HEK293T (cell line): ENCODE measurements around the gene MUSTN1.

Source experiments
- BHLHE40 ChIP-seq: fragments of 450-650 bp; IDR thresholded peaks from 2 replicates; pipeline ENCODE4 v1.6.1; 2016; ENCODE audit warnings: mild to moderate bottlenecking, moderate library complexity, borderline replicate concordance
- ELF4 ChIP-seq: fragments of 450-650 bp; IDR thresholded peaks from 2 replicates; pipeline ENCODE4 v1.6.1; 2017; ENCODE audit warnings: antibody characterized with exemption
- NFRKB ChIP-seq: fragments of 450-650 bp; IDR thresholded peaks from 2 replicates; pipeline ENCODE4 v1.6.1; 2016; ENCODE audit warnings: mild to moderate bottlenecking, moderate library complexity
- SUZ12 ChIP-seq: fragments of 450-650 bp; IDR thresholded peaks from 2 replicates; pipeline ENCODE4 v1.6.1; 2016; ENCODE audit warnings: mild to moderate bottlenecking

DNA sequence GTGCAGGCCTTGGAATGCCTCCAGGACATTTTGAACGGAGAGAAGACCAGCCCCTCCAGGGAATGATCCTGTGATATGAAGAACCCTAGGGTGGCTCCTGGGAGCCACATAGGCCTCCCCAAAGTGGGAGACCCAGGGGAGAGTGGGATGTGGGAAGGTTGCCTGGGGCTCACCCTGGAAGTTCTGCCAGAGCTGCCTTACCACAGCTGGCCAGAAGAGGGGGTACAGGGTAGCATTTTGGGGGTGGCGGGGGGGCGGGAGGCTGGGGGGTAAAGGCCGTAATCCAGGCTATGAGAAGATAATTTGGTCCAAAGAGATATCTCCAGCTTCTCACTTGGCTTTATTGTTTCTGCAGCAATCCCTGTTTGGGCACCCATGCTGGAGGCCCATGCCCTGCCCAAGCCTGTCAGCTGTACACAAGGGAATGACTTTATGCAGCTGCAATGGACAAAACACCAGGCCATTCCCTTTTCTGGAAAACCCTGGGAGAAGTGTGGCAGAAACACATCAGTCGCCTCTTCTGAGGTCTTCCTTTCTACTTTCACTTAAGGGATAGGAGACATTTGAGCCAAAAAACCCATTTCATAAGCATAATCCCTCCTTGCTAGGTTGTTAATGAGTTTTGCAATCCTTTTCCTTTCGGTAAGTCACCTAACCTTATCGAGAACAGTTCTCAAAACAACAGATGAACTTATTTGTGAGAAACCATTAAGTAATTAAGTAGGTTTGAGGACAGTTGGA, 11.0 kb upstream of the MUSTN1 start:
- no peak for TF ChIP-seq BHLHE40
- no peak for TF ChIP-seq NFRKB
- no peak for TF ChIP-seq SUZ12
- no peak for TF ChIP-seq ELF4
